Activated CD4-positive, alpha-beta T cell treated with anti-CD3 and anti-CD28 coated beads, Interleukin-2, amount 10 ng/mL, durations not matched to agents 24 days and 14 days (primary cell): ENCODE results near the gene INO80E. TPM values are rescaled to one million over a fixed set of nuclear protein-coding genes. Genes with fewer than 3 reads are reported as not detected.

ENCODE experiments used
- DNase-seq: peaks from one replicate; pipeline ENCODE4 v3.0.0; 2022
- H3K27ac Mint-ChIP-seq: one replicate; pipeline ENCODE4 v1.8.0; 2022; ENCODE audit warnings: mild to moderate bottlenecking, mixed read lengths
- H3K27me3 Mint-ChIP-seq: one replicate; pipeline ENCODE4 v1.8.0; 2022; ENCODE audit warnings: mixed read lengths
- H3K36me3 Mint-ChIP-seq: one replicate; pipeline ENCODE4 v1.8.0; 2022; ENCODE audit warnings: low read depth, mild to moderate bottlenecking, mixed read lengths
- H3K4me1 Mint-ChIP-seq: one replicate; pipeline ENCODE4 v1.8.0; 2021; ENCODE audit warnings: mixed read lengths
- H3K4me3 Mint-ChIP-seq: one replicate; pipeline ENCODE4 v1.8.0; 2022; ENCODE audit warnings: mild to moderate bottlenecking, moderate library complexity, mixed read lengths
- H3K9me3 Mint-ChIP-seq: one replicate; pipeline ENCODE4 v1.8.0; 2021; ENCODE audit warnings: mixed read lengths
- intact Hi-C: fragments of 100-400 bp; cut with micrococcal nuclease; formaldehyde crosslinking; loops from one replicate; pipeline ENCODE4 v1.15.1; 2023
- total RNA-seq: library from RNA; stranded (reverse); gene quantifications from 2 replicates; pipeline ENCODE4 v1.2.3, GENCODE V29; 2022

Gene INO80E
- total RNA-seq, 1 donor from 2014 or later, result 133 TPM

DNA sequence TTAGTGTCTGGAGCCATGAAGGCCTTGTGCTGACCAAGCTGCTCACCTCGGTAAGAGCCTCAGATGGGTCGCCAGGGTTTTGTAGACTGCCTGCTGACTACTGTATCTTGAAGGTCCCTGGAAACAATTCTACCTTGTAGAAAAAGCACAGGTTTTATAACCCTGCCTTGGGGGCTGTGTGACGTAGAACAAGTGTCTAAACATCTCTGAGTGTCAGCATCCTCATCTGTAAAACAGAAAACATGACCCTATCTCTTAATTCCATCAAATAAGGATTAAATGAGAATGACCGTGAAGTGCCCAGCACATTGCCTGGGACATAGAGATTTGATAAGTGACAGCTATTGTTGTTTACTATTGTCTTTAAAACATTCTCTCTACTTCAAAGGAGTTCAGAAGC lies 27.8 kb upstream of the INO80E start:
- Mint-ChIP-seq H3K4me1 (peaks cover 3% of the 10 kb centered on the region), H3K27ac (no peak overlapping the region)
- intact Hi-C loops, result no loop called here

DNA sequence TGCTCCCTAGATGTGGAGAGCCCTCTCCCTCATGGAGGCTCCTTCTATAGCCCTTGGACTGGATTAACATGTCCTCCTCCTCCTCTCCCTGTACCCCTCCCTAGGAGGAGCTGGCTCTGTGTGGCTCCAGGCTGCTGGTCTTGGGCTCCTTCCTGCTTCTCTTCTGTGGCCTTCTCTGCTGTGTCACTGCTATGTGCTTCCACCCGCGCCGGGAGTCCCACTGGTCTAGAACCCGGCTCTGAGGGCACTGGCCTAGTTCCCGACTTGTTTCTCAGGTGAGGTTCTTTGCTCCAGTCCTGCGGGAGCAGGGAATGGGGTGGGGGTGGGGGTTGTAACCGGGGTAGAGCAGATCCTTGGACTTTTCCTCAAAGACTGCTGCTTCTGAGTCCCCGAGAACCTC lies 24.7 kb upstream of the INO80E start:
- no peak overlapping the region for H3K4me3 Mint-ChIP-seq
- no peaks in the 10 kb centered on the region for H3K9me3 Mint-ChIP-seq
- H3K4me1 Mint-ChIP-seq, result peaks cover 23% of the 10 kb centered on the region
- intact Hi-C loops, result loop anchor here (10.0 kb wide), 1 partner anchor 107 kb away; the partner anchor contains the start of gene CDIPT
- no peak overlapping the region for H3K27ac Mint-ChIP-seq
- no peak for DNase-seq
- H3K36me3 Mint-ChIP-seq, result peaks cover 22% of the 10 kb centered on the region
- no peaks in the 10 kb centered on the region for H3K27me3 Mint-ChIP-seq

More for the DNA sequence above, 27.8 kb upstream of the INO80E start:
- peaks cover 29% of the 10 kb centered on the region for H3K36me3 Mint-ChIP-seq
- H3K27me3 Mint-ChIP-seq, result no peaks in the 10 kb centered on the region
- no peak overlapping the region for H3K4me3 Mint-ChIP-seq
- DNase-seq, result no peak
- no peaks in the 10 kb centered on the region for H3K9me3 Mint-ChIP-seq

DNA sequence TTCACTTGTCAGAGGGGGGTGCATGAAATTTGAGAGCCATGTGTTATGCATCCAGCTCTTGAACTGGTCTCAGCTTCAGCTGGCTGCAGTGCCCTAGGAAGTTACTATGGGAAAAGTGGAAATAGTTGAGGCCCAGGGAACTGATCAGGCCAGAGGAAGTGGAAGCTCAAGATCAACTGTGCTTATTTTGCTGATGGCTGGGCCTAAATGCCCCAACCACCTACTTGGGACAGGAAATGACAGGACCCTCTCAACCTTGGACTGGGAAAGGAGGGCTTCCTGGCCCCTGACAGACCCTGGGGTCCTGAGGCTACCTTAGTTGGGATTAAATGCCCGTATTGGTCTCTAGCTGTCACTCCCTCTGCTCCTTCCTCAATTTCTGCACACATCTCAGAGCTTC lies 23.5 kb upstream of the INO80E start:
- H3K4me3 Mint-ChIP-seq, result peak overlapping the region; percentile 9
- H3K27ac Mint-ChIP-seq, result peak overlapping the region; percentile 23
- peaks cover 22% of the 10 kb centered on the region for H3K36me3 Mint-ChIP-seq
- H3K27me3 Mint-ChIP-seq, result no peaks in the 10 kb centered on the region
- peak; percentile 61 for DNase-seq
- no peaks in the 10 kb centered on the region for H3K9me3 Mint-ChIP-seq
- peaks cover 30% of the 10 kb centered on the region for H3K4me1 Mint-ChIP-seq
- intact Hi-C loops, result loop anchor here (2.0 to 10.0 kb wide), 2 partner anchors 108 to 156 kb away; partner anchors contain the start of genes CDIPT and PAGR1

DNA sequence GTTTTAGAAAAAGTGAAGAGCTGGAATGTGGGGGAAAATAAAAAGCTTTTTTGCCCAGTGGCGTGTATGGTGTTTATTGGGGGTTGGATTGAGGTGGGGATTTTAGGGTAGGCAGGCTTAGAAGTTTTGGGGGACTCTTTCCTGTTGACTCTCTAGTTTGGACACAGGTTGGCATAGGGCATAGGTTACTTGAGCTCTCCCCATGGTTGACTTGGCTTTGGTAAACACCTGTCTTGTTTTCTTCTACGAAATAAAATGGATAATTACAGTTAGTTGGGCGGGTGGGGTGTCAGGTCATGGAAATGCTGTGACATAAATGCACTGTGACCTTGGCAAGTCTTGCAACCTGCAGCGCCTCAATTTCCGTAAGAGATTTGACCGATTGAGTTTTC lies 23.1 kb upstream of the INO80E start:
- Mint-ChIP-seq H3K4me3 (peak overlapping the region; percentile 91), H3K4me1 (peaks cover 30% of the 10 kb centered on the region)
- intact Hi-C loops, result loop anchor here (1.0 to 10.0 kb wide), 5 partner anchors 11 to 156 kb away; partner anchors contain the start of genes CDIPT, INO80E, KCTD13 and PAGR1

DNA sequence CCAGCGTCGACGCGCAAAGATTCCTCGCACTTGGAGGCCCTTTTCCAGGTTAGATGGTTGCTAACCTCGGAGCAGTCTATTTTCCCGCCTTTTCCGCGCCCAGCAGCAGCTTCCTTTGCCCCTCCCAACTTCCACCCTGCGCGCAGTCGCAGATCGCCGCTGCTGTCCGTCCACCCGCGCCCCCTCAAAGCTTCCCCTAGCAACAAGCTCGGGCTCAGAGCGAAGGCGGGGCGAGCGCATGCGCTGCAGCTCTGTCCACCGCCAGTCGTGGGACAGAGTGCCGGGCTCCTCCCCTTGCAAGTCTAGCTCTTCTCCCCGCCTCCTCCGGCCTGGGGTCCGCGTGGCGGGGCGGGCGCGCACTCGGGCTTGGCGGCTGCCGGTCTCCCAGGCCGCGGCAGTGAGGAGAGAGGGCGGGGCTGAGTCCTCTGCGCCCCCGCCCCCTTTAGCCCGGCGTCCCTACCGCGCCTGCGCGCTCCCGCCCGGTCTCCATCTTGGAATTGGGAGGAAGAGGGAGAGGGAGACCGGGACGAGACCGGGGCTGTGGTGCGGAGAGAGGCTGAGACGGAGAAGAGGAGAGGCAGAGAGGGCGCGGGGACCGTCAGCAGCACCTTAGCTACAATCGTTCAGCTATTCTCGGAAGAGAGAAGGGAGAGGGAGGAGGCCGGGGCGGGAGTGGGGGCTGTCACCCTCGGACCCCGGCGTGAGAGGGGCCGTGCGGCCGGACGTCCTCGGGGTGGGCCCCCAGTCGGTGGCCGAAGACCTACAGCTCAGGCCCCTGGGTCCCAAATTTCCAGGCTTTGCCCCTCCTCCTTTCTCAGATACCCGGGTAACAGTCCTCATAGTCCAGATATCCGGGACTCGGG lies 22.4 kb upstream of the INO80E start, which contains the start of gene TAOK2:
Gene TAOK2, plus strand, starts transcription at position 485 of the 863 bp plus-strand sequence. CDS start 3,905 bp downstream, outside the sequence.
- peaks cover 30% of the 10 kb centered on the region for H3K4me1 Mint-ChIP-seq
- intact Hi-C loops, result loop anchor here (1.0 to 10.0 kb wide), 5 partner anchors 11 to 157 kb away; partner anchors contain the start of genes CDIPT, INO80E, KCTD13 and PAGR1
- H3K36me3 Mint-ChIP-seq, result peaks cover 27% of the 10 kb centered on the region
- H3K4me3 Mint-ChIP-seq, result peak within 1 kb of the TSS; percentile 91
- H3K27ac Mint-ChIP-seq, result peak within 1 kb of the TSS; percentile 95
- no peaks in the 10 kb centered on the region for H3K9me3 Mint-ChIP-seq
- H3K27me3 Mint-ChIP-seq, result no peaks in the 10 kb centered on the region
- peak; percentile 99 for DNase-seq

More for the DNA sequence above, 23.1 kb upstream of the INO80E start:
- Mint-ChIP-seq H3K9me3 (no peaks in the 10 kb centered on the region), H3K36me3 (peaks cover 26% of the 10 kb centered on the region), H3K27me3 (no peaks in the 10 kb centered on the region), H3K27ac (peak overlapping the region; percentile 95)
- no peak for DNase-seq

DNA sequence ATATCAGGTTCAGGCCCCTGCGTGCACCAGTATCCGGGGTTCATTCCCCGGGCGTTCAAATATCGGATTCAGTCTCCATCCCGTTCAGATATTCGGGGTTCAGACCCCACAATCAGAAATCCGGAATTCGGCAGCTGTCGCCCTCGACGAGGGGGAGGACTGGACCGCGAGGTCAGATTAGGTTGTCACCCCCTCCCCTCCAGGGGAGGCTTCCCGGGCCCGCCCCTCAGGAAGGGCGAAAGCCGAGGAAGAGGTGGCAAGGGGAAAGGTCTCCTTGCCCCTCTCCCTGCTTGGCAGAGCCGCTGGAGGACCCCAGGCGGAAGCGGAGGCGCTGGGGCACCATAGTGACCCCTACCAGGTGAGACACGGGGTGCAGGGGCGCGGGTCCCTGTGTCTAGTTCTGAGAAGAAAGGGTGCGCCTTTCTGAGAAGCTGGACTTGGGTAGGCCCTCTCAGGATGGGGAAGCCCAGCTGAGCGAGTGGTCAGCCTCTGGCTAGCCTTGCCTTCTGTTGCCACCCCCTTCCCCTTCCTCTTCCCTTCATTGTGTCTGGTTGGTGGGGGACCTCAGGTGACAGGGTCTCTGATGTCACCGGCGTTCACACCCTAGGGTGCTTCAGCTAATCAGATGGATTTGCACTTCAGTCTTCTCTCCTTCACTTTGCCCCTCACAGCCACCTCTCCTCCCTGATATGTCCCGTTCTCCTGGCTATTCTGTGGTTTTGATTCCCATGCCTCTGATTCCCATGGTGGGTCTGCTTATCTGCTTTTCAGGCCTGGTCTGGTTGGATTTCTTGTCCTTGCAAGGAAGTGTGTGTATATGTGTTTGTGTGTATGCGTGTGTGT lies 21.5 kb upstream of the INO80E start:
- H3K36me3 Mint-ChIP-seq, result peaks cover 28% of the 10 kb centered on the region
- no peaks in the 10 kb centered on the region for H3K27me3 Mint-ChIP-seq
- peak overlapping the region; percentile 91 for H3K4me3 Mint-ChIP-seq
- peak overlapping the region; percentile 80 for H3K27ac Mint-ChIP-seq
- intact Hi-C loops, result loop anchor here (10.0 kb wide), 1 partner anchor 110 kb away; the partner anchor contains the start of gene CDIPT
- H3K4me1 Mint-ChIP-seq, result peaks cover 30% of the 10 kb centered on the region
- DNase-seq, result peak; percentile 72
- H3K9me3 Mint-ChIP-seq, result no peaks in the 10 kb centered on the region

DNA sequence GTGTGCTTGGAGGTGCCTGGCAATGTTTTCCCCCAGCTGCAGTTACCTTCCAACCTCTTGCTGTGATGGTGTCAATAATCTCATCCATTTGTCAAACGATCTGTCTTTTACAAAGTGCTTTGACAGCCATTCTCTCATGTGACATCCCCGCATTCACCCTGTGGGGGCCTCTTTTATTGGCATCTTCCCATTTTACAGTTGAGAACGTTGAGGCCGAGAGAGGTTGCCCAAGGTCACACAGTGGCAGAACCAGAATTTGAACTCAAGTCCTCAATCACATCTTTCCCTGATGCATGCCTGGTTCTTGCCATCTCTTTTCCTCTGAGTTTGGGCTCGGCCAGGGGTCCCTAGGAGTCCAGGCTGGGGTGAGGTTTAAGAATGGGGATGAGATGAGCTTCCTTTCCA lies 20.9 kb upstream of the INO80E start:
- intact Hi-C loops, result loop anchor here (10.0 kb wide), 1 partner anchor 110 kb away; the partner anchor contains the start of gene CDIPT
- Mint-ChIP-seq H3K4me3 (peak overlapping the region; percentile 91), H3K27ac (peak overlapping the region; percentile 80), H3K27me3 (no peaks in the 10 kb centered on the region), H3K4me1 (peaks cover 30% of the 10 kb centered on the region), H3K36me3 (peaks cover 30% of the 10 kb centered on the region), H3K9me3 (no peaks in the 10 kb centered on the region)
- DNase-seq, result no peak

DNA sequence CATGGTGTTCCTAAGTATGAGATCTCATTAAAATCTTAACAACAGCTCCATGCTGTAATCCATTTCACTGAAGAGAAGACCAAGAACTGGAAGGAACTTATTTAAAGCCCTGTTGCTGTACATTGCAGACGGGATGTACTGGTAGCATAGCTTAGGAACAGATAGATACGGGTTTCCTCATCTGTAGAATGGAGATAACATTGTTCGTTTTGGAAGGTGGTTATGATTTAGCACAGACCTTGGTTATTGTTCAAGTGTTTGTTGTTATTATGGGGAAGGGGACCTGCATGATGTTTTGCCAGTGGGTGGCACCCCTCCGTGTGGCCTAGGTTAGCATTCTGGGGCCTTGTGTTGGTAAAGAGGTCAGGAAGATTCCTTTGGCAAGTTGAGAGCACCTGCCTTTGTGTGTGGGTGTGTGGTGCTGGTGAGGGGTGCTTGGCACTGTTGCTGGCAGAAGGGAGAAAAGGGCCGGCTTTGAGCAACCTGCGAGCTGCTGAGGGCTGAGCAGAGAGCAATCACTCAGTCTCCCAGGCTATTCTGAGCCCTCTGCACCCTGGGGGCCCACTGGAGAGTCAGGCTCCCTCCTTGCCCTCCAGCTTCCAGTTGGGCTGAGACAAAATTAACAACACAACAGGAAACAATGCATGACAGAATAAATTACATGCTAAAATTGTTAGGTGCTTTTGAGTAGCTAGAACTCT lies 20.1 kb upstream of the INO80E start:
- Mint-ChIP-seq H3K4me1 (peaks cover 30% of the 10 kb centered on the region), H3K4me3 (peak overlapping the region; percentile 91), H3K9me3 (no peaks in the 10 kb centered on the region), H3K27me3 (no peaks in the 10 kb centered on the region), H3K36me3 (peaks cover 32% of the 10 kb centered on the region), H3K27ac (peak overlapping the region; percentile 13)
- intact Hi-C loops, result loop anchor here (10.0 kb wide), 1 partner anchor 111 kb away; the partner anchor contains the start of gene CDIPT
- DNase-seq, result peak; percentile 62

DNA sequence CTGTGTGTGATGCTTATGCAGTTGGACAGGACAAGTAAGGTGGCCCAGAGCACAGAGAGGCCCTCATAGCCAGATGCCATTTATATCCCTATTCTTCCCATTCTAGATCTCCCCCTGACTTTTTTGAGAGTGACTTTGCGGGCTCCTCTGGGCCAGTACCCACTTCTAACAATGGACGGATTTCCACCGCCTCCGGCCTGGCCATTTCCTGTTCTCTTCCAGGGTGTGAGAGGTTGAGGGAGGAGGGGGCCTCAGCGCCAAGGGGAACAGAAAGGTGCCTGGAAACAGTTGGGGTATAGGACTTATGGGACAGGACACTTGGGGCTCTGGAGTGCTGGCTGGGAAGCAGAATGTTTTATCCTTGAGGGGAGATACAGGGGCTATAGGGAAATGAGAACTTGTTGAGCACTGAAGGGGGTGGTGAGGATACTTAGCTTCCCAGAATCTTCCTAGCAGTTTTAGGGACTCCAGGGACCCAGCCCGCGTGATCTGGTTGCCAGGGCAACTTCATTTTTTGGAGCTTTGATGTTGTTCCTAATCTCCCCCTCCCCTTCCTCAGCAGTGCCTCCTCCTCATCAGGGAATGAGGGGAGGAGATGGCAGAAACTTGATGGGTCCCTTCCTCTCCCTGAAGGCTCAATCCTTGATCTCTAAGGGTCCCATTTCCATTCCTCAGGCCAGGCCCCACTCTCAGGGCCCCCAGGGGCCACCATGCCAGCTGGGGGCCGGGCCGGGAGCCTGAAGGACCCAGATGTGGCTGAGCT lies 18.8 kb upstream of the INO80E start:
- DNase-seq, result no peak
- H3K27ac Mint-ChIP-seq, result peak overlapping the region; percentile 17
- no peak overlapping the region for H3K4me3 Mint-ChIP-seq
- H3K4me1 Mint-ChIP-seq, result peaks cover 30% of the 10 kb centered on the region
- no peaks in the 10 kb centered on the region for H3K9me3 Mint-ChIP-seq
- peaks cover 34% of the 10 kb centered on the region for H3K36me3 Mint-ChIP-seq
- intact Hi-C loops, result loop anchor here (10.0 kb wide), 1 partner anchor 112 kb away; the partner anchor contains the start of gene CDIPT
- H3K27me3 Mint-ChIP-seq, result no peaks in the 10 kb centered on the region

DNA sequence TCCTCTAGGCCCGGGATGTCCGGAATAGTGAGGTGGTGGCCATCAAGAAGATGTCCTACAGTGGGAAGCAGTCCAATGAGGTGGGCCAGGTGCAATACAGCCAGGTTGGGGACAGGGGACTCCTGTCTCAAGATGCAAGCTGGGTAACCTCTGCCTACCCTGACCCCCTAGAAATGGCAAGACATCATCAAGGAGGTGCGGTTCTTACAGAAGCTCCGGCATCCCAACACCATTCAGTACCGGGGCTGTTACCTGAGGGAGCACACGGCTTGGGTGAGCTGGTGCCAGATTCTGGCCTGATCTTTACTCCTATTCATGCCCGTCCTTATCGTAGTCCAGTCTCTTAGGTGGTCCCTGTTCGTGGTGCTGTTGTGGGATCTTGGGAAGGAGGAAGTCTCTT lies 18.0 kb upstream of the INO80E start:
- H3K27me3 Mint-ChIP-seq, result no peaks in the 10 kb centered on the region
- no peak overlapping the region for H3K27ac Mint-ChIP-seq
- no peaks in the 10 kb centered on the region for H3K9me3 Mint-ChIP-seq
- intact Hi-C loops, result loop anchor here (10.0 kb wide), 1 partner anchor 113 kb away; the partner anchor contains the start of gene CDIPT
- no peak overlapping the region for H3K4me3 Mint-ChIP-seq
- peaks cover 30% of the 10 kb centered on the region for H3K4me1 Mint-ChIP-seq
- H3K36me3 Mint-ChIP-seq, result peaks cover 37% of the 10 kb centered on the region
- DNase-seq, result no peak

DNA sequence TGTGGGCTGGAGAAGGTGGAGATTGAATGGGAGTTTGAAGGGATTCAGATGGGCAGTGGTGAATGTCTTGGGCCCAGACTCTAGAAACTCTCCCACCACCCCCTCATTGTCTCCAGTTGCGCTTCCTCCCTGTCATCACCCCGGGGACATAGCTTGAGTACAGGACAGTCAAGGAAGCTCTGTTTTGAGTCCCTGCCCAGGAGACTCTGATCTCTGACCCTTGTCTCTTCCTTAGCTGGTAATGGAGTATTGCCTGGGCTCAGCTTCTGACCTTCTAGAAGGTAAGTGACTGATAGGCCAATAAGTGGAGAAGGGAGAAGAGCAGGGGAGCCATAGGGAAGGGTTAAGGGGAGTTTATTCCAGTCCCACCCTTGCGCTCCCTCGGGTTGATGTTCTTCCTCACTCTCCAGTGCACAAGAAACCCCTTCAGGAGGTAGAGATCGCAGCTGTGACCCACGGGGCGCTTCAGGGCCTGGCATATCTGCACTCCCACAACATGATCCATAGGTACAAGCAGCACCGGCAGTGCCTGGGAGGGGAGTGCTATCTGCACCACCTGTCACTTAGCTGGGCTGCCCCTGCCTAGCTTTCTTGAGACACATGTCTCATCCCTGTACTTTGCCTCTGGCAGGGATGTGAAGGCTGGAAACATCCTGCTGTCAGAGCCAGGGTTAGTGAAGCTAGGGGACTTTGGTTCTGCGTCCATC lies 17.3 kb upstream of the INO80E start:
- intact Hi-C loops, result loop anchor here (10.0 kb wide), 1 partner anchor 114 kb away; the partner anchor contains the start of gene CDIPT
- Mint-ChIP-seq H3K27me3 (no peaks in the 10 kb centered on the region), H3K27ac (peak overlapping the region; percentile 35), H3K4me1 (peaks cover 25% of the 10 kb centered on the region), H3K9me3 (no peaks in the 10 kb centered on the region), H3K36me3 (peaks cover 39% of the 10 kb centered on the region), H3K4me3 (no peak overlapping the region)
- DNase-seq, result no peak
